DOHH2 (cell line): ENCODE data around the gene PTP4A2.

Source experiments
- CTCF ChIP-seq: fragments of 200-600 bp; sonication (generic); IDR thresholded peaks from one replicate; pipeline ENCODE4 v1.5.1; 2014; ENCODE audit warnings: antibody characterized with exemption, mild to moderate bottlenecking, low read depth, low read length; ENCODE audit not compliant: poor library complexity, severe bottlenecking
- EZH2phosphoT487 ChIP-seq: fragments of 200-600 bp; sonication (generic); IDR thresholded peaks from 2 replicates; pipeline ENCODE4 v1.6.1; 2017; ENCODE audit warnings: borderline replicate concordance, mild to moderate bottlenecking, antibody characterized with exemption, low read length, moderate library complexity, mixed read lengths

GRCh38 chr1:31931593-31932225, 6.5 kb downstream of the PTP4A2 start:
- TF ChIP-seq CTCF (no peak), EZH2phosphoT487 (no peak)
